Measurements from ENCODE around the gene PIP5K1C. TPM values are rescaled to one million over a fixed set of nuclear protein-coding genes. Genes with fewer than 3 reads are reported as not detected.

The PIP5K1C gene
- total RNA-seq, 1 experiment from 2014 or later, result 20.0 TPM

- ChIA-PET CTCF (no interaction called here), POLR2A (ENCODE audit: unreplicated experiment) (no interaction called here)
- no peaks in the 10 kb centered on the region; the same call in 1 of the 2 replicates for H3K4me1 ChIP-seq (replicated peaks; ENCODE audit: insufficient read depth)
- H4K20me1 ChIP-seq (ENCODE audit: insufficient read depth), result no peaks in the 10 kb centered on the region
- no peaks in the 10 kb centered on the region for H3K9me2 ChIP-seq (ENCODE audit: insufficient read depth)
- H3K9me3 ChIP-seq (ENCODE audit: insufficient read depth, low read depth), result no peaks in the 10 kb centered on the region
- peaks cover 15% of the 10 kb centered on the region; the same call in 1 of the 2 replicates for H3F3A ChIP-seq (ENCODE audit: insufficient read depth, low read depth)
- no peak overlapping the region for H3K4me3 ChIP-seq
- TF ChIP-seq EZH2 (IDR thresholded peaks at IDR 0.05; ENCODE audit: low read depth) (no peak), CTCF (conservative IDR thresholded peaks at IDR 0.05) (no peak)
- no peaks in the 10 kb centered on the region for H3K36me3 ChIP-seq (ENCODE audit: low read depth)
- no peaks in the 10 kb centered on the region for H3K27me3 ChIP-seq (ENCODE audit: insufficient read depth, low read depth)
- no peak overlapping the region for H2AFZ ChIP-seq
- no peak overlapping the region for H3K27ac ChIP-seq
- no peak overlapping the region for H3K4me2 ChIP-seq
- intact Hi-C loops (cut with micrococcal nuclease; ENCODE audit: unreplicated experiment), result no loop called here
- no TSS peak for BruUV-seq (replicated peaks)
- DNase-seq, result no peak
- H3K79me2 ChIP-seq (ENCODE audit: low read depth), result 0 out of 2 replicates have a peak, but pooled peaks cover 8% of the 10 kb centered on the region
These were observed 932 bp upstream of the PIP5K1C start for GRCh38 chr19:3701200-3701599.

- H3K4me3 ChIP-seq, result peak overlapping the region; percentile 68
- ChIA-PET POLR2A (ENCODE audit: unreplicated experiment) (no interaction called here), CTCF (no interaction called here)
- no peaks in the 10 kb centered on the region; the same call in 1 of the 2 replicates for H3K4me1 ChIP-seq (replicated peaks; ENCODE audit: insufficient read depth)
- H3K36me3 ChIP-seq (ENCODE audit: low read depth), result no peaks in the 10 kb centered on the region
- no peaks in the 10 kb centered on the region for H3K27me3 ChIP-seq (ENCODE audit: insufficient read depth, low read depth)
- intact Hi-C loops (cut with micrococcal nuclease; ENCODE audit: unreplicated experiment), result loop anchor here (1.0 kb wide), 1 partner anchor 20 kb away; no protein-coding TSS in a partner anchor
- H3K27ac ChIP-seq, result no peak overlapping the region
- peak overlapping the region; percentile 90 for H3K4me2 ChIP-seq
- H4K20me1 ChIP-seq (ENCODE audit: insufficient read depth), result no peaks in the 10 kb centered on the region
- no peaks in the 10 kb centered on the region for H3K9me3 ChIP-seq (ENCODE audit: insufficient read depth, low read depth)
- no peaks in the 10 kb centered on the region for H3K9me2 ChIP-seq (ENCODE audit: insufficient read depth)
- no peak for DNase-seq
- peaks cover 11% of the 10 kb centered on the region; the same call in 1 of the 2 replicates for H3F3A ChIP-seq (ENCODE audit: insufficient read depth, low read depth)
- no TSS peak for BruUV-seq (replicated peaks)
- 0 out of 2 replicates have a peak, but pooled peaks cover 8% of the 10 kb centered on the region for H3K79me2 ChIP-seq (ENCODE audit: low read depth)
- TF ChIP-seq EZH2 (IDR thresholded peaks at IDR 0.05; ENCODE audit: low read depth) (no peak), CTCF (conservative IDR thresholded peaks at IDR 0.05) (no peak)
- H2AFZ ChIP-seq, result peak overlapping the region; percentile 43; the same call in 1 of the 2 replicates
These were observed 477 bp downstream of the PIP5K1C start for GRCh38 chr19:3699741-3700241.

GRCh38 chr19:3698974-3699740 is 1.1 kb downstream of the PIP5K1C start:
- POLR2A ChIA-PET (ENCODE audit: unreplicated experiment), result no interaction called here
- Histone ChIP-seq H3F3A (ENCODE audit: insufficient read depth, low read depth) (peaks cover 11% of the 10 kb centered on the region; the same call in 1 of the 2 replicates), H3K9me2 (ENCODE audit: insufficient read depth) (no peaks in the 10 kb centered on the region), H3K27ac (no peak overlapping the region), H3K9me3 (ENCODE audit: insufficient read depth, low read depth) (no peaks in the 10 kb centered on the region), H3K27me3 (ENCODE audit: insufficient read depth, low read depth) (no peaks in the 10 kb centered on the region), H3K4me3 (peak overlapping the region; percentile 68), H3K36me3 (ENCODE audit: low read depth) (no peaks in the 10 kb centered on the region), H3K4me1 (replicated peaks; ENCODE audit: insufficient read depth) (no peaks in the 10 kb centered on the region; the same call in 1 of the 2 replicates), H3K4me2 (peak overlapping the region; percentile 90), H3K79me2 (ENCODE audit: low read depth) (0 out of 2 replicates have a peak, but pooled peaks cover 8% of the 10 kb centered on the region), H4K20me1 (ENCODE audit: insufficient read depth) (no peaks in the 10 kb centered on the region), H2AFZ (peak overlapping the region; percentile 43; the same call in 1 of the 2 replicates)
- no peak for DNase-seq
- CTCF ChIA-PET, result interaction anchor here (1.1 kb wide), 1 partner anchor 22 kb away, joined by 4 read pairs; no protein-coding TSS in a partner anchor
- BruUV-seq (replicated peaks), result no TSS peak
- intact Hi-C loops (cut with micrococcal nuclease; ENCODE audit: unreplicated experiment), result no loop called here
- TF ChIP-seq CTCF (conservative IDR thresholded peaks at IDR 0.05) (no peak), EZH2 (IDR thresholded peaks at IDR 0.05; ENCODE audit: low read depth) (no peak)
